GM12801 (cell line): ENCODE data around the gene ZNF786.

Experiments used
- TF ChIP-seq, protein P1 (sequence below): IDR thresholded peaks from one replicate; pipeline ENCODE4 v1.5.1; 2011; ENCODE audit warnings: control low read depth; ENCODE audit not compliant: insufficient read length; ENCODE audit errors: extremely low read depth

ZNF786 gene

DNA sequence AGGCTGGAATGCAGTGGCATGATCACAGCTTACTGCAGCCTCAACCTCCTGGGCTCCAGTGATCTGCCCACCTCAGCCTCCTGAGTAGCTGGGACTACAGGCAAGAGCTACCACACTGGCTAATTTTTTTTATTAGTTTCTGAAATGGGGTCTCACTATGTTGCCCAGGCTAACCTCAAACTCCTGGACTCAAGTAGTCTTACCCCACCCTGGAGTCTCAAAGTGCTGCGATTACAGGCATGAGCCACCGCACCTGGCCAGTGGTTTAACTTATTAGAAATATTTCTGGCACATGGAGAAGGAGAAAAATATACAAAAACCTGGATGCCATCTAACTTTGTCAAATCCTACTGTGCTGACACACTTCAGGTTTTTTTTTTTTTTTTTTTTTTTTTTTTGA is 15.2 kb downstream of the ZNF786 start:
- TF ChIP-seq, protein P1, sequence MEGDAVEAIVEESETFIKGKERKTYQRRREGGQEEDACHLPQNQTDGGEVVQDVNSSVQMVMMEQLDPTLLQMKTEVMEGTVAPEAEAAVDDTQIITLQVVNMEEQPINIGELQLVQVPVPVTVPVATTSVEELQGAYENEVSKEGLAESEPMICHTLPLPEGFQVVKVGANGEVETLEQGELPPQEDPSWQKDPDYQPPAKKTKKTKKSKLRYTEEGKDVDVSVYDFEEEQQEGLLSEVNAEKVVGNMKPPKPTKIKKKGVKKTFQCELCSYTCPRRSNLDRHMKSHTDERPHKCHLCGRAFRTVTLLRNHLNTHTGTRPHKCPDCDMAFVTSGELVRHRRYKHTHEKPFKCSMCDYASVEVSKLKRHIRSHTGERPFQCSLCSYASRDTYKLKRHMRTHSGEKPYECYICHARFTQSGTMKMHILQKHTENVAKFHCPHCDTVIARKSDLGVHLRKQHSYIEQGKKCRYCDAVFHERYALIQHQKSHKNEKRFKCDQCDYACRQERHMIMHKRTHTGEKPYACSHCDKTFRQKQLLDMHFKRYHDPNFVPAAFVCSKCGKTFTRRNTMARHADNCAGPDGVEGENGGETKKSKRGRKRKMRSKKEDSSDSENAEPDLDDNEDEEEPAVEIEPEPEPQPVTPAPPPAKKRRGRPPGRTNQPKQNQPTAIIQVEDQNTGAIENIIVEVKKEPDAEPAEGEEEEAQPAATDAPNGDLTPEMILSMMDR = no peak

DNA sequence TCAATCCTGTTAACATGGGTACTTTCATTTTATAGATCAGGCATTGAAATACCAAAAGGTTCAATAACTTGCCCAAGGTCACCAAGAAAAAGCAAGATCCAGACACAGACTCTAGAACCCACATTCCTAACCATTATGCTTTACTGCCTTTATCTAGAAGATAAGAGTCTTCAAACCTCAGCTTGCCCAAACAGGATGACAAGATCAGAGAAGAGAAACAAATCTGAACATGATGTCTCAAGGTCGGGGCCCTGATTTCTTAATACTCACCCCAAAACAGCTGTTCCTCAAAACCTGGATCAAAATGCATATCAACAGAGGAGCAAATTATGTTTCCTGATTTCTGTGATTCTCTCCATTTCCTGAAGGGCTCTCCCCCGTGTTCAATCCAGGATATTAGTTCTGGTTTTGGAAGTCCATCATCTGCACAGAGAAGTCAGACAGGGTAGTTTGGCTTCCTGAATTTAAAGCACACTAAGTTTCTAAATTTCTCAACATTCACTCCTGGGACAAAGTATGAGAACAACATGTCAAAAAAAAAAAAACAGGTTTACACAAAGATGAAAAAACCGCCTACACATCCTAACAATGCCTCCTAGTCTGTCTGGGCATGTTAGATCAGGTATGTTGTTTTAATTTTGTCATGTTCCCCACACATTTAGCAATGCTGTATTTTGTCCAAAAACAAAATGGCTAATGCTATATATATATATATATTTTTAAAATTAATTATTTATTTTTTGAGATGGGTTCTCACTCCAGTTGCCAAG is 16.2 kb downstream of the ZNF786 start:
- TF ChIP-seq, protein P1 = no peak

DNA sequence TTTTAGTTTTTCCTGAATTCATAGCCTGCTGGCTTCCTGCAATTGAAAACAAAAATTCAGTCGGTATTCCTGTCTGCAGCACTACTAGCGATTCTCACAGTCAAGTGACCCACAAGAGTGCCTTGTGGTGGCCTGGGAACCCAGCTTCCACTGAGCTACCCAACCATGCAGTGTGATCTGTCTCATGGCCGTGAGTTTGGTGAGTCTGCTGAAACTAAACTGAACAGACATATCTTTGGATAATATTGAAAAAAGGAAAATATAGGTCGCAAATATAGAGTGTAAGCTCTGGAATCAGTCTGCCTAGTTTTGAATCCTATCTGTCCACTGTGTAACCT is 18.1 kb downstream of the ZNF786 start:
- TF ChIP-seq, protein P1 = no peak

DNA sequence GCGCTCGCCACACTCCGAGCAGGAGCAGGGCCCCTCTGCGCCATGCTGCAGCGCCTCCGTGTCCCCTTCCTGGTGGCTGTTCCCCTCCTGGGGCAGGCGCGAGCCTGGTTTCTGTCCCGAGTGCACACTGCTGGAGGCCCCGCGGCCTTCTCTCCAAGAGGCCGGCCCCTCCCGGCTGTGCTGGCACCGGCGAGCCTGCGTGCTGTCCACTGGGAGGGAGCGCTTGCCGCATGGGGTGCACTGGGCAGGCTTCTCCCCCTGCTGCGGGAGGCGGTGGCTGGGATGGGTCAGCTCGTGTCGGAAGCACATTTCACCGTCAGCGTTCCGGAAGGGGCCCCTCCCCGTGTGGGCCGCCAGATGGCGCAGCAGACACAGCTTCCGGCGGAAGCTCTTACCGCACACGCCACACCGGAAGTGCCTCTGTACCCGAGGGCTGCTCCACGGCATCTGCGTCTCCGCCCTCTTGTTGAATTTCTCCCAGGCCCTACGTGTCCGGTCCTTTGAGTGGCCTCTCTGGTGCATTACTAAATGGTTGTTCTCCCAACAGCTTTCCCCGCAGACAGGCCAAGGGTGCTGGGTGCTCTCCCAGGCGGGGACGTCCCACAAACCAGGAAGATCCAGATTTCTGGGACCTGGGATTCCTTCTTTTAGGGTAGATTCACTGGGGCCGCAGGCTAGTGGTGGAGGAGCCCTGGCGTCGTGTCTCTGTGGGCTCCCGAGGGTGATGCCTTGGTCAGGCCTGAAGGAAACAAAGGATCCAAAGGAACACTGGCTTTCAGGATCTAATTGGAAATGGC is 18.7 kb downstream of the ZNF786 start:
- TF ChIP-seq, protein P1 = no peak

DNA sequence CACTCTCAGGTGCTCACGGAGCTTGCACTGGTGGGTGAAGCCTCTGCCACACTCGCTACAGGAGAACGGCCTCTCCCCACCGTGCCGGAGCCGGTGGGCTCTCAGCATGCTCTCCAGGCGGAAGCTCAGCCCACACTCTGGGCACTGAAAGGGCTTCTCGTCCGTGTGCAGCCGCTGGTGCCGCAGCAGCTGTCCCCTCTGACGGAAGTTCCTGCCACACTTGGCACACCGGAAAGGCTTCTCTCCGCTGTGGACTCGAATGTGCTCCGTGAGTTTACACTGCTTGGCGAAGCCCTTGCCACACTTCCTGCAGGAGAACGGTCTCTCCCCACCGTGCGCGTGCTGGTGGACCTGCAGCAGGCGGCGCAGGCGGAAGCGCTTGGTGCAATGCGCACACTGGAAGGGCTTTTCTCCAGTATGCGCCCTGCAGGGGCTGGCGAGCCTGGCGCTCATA is 19.3 kb downstream of the ZNF786 start:
- TF ChIP-seq, protein P1 = no peak

DNA sequence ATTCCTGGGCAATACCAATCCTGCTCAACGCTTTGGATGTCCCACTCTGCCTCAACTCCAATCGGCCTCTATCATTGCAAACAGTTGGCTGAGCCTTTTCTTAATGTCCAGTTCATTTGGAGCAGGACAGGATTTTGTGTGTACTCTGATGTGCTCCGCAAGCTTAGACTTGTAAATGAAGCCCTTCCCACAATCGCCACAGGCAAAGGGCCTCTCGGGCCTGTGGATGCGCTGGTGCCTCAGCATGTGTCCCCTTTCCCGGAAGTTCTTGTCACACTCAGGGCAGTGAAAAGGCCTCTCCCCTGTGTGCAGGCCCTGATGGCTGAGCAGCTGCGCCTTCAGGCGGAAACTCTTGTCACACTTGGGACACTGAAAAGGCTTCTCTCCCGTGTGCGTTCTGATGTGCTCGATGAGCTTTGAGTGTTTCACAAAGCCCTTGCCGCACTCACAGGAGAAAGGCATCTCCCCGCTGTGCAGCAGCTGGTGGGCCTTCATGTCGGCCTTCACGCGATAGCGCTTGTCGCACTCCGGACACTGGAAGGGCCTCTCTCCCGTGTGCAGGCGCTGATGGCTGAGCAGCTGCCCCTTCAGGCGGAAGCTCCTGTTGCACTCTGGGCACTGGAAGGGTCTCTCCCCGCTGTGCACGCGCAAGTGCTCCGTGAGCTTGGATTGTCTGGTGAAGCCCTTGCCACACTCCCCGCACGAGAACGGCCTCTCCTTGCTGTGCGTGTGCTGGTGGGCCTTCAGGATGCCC is 20.0 kb downstream of the ZNF786 start:
- TF ChIP-seq, protein P1 = no peak

DNA sequence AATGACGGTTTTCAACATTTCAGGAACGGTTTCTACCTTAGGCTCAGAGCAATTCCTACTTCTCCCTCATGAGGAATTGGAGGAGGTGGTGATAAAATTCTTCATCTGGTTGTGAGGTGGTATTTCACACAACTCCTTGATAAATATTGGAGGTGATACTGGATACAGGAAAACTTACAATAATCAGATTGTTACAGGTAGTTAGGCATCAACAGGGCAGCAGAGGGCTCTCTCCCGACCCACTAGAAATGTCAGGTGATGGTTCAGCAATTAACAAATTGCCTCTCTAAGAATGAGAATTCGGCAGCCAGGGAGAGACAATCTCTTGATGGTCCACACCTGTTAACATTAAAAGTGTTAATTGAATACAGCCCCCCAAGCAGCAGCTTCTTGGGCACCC is 22.6 kb downstream of the ZNF786 start:
- TF ChIP-seq, protein P1 = no peak
